ENCODE data around the gene CHRM1.

The CHRM1 gene

GRCh38 chr11:62931499-62932278, 10.5 kb upstream of the CHRM1 start:
- H3K4me3 Mint-ChIP-seq: no peak overlapping the region
- peaks cover 37% of the 10 kb centered on the region for H3K27me3 Mint-ChIP-seq
- peaks cover 4% of the 10 kb centered on the region for H3K4me1 Mint-ChIP-seq
- no peak overlapping the region for H3K27ac Mint-ChIP-seq
- no peaks in the 10 kb centered on the region for H3K9me3 Mint-ChIP-seq
- no peaks in the 10 kb centered on the region for H3K36me3 Mint-ChIP-seq

GRCh38 chr11:62930666-62931065, 9.5 kb upstream of the CHRM1 start:
- no peaks in the 10 kb centered on the region for H3K9me3 Mint-ChIP-seq
- no peaks in the 10 kb centered on the region for H3K36me3 Mint-ChIP-seq
- H3K27ac Mint-ChIP-seq: no peak overlapping the region
- H3K27me3 Mint-ChIP-seq: peaks cover 44% of the 10 kb centered on the region
- peaks cover 12% of the 10 kb centered on the region for H3K4me1 Mint-ChIP-seq
- H3K4me3 Mint-ChIP-seq: no peak overlapping the region

- Mint-ChIP-seq H3K4me3 (no peak overlapping the region), H3K27me3 (peaks cover 49% of the 10 kb centered on the region), H3K9me3 (no peaks in the 10 kb centered on the region), H3K36me3 (no peaks in the 10 kb centered on the region), H3K27ac (no peak overlapping the region), H3K4me1 (peaks cover 17% of the 10 kb centered on the region)
These were observed 9.0 kb upstream of the CHRM1 start for GRCh38 chr11:62930157-62930556.

- no peaks in the 10 kb centered on the region for H3K9me3 Mint-ChIP-seq
- H3K4me1 Mint-ChIP-seq: peaks cover 25% of the 10 kb centered on the region
- H3K4me3 Mint-ChIP-seq: no peak overlapping the region
- H3K36me3 Mint-ChIP-seq: no peaks in the 10 kb centered on the region
- peaks cover 53% of the 10 kb centered on the region for H3K27me3 Mint-ChIP-seq
- H3K27ac Mint-ChIP-seq: no peak overlapping the region
These were observed 6.8 kb upstream of the CHRM1 start for GRCh38 chr11:62928011-62928410.

GRCh38 chr11:62926680-62927455, 5.7 kb upstream of the CHRM1 start:
- no peaks in the 10 kb centered on the region for H3K9me3 Mint-ChIP-seq

GRCh38 chr11:62925745-62926679, 4.8 kb upstream of the CHRM1 start:
- H3K9me3 Mint-ChIP-seq: no peaks in the 10 kb centered on the region
- peaks cover 48% of the 10 kb centered on the region for H3K27me3 Mint-ChIP-seq
- H3K27ac Mint-ChIP-seq: no peak overlapping the region

More at GRCh38 chr11:62926680-62927455, 5.7 kb upstream of the CHRM1 start:
- peaks cover 54% of the 10 kb centered on the region for H3K27me3 Mint-ChIP-seq
- H3K4me1 Mint-ChIP-seq: peaks cover 31% of the 10 kb centered on the region
- H3K27ac Mint-ChIP-seq: no peak overlapping the region
- H3K4me3 Mint-ChIP-seq: no peak overlapping the region
- H3K36me3 Mint-ChIP-seq: no peaks in the 10 kb centered on the region

GRCh38 chr11:62925308-62925707, 4.1 kb upstream of the CHRM1 start:
- H3K36me3 Mint-ChIP-seq: no peaks in the 10 kb centered on the region
- peak overlapping the region; percentile 59 for H3K4me3 Mint-ChIP-seq
- H3K27me3 Mint-ChIP-seq: peaks cover 48% of the 10 kb centered on the region
- H3K9me3 Mint-ChIP-seq: no peaks in the 10 kb centered on the region
- peaks cover 31% of the 10 kb centered on the region for H3K4me1 Mint-ChIP-seq
- no peak overlapping the region for H3K27ac Mint-ChIP-seq

More at GRCh38 chr11:62925745-62926679, 4.8 kb upstream of the CHRM1 start:
- Mint-ChIP-seq H3K4me1 (peaks cover 31% of the 10 kb centered on the region), H3K36me3 (no peaks in the 10 kb centered on the region), H3K4me3 (peak overlapping the region; percentile 59)

GRCh38 chr11:62923601-62924411, 2.6 kb upstream of the CHRM1 start:
- no peaks in the 10 kb centered on the region for H3K36me3 Mint-ChIP-seq

GRCh38 chr11:62922653-62923431, 1.7 kb upstream of the CHRM1 start:
- no peaks in the 10 kb centered on the region for H3K9me3 Mint-ChIP-seq
- no peak overlapping the region for H3K27ac Mint-ChIP-seq
- H3K36me3 Mint-ChIP-seq: no peaks in the 10 kb centered on the region
- peaks cover 31% of the 10 kb centered on the region for H3K4me1 Mint-ChIP-seq
- peak overlapping the region; percentile 56 for H3K4me3 Mint-ChIP-seq
- H3K27me3 Mint-ChIP-seq: peaks cover 27% of the 10 kb centered on the region

More at GRCh38 chr11:62923601-62924411, 2.6 kb upstream of the CHRM1 start:
- Mint-ChIP-seq H3K4me1 (peaks cover 31% of the 10 kb centered on the region), H3K4me3 (peak overlapping the region; percentile 80), H3K27me3 (peaks cover 35% of the 10 kb centered on the region), H3K9me3 (no peaks in the 10 kb centered on the region), H3K27ac (peak overlapping the region; percentile 77)

GRCh38 chr11:62922189-62922589, 1.0 kb upstream of the CHRM1 start:
- H3K27me3 Mint-ChIP-seq: peaks cover 22% of the 10 kb centered on the region

GRCh38 chr11:62921573-62922188, 518 bp upstream of the CHRM1 start:
- Mint-ChIP-seq H3K36me3 (no peaks in the 10 kb centered on the region), H3K9me3 (no peaks in the 10 kb centered on the region), H3K4me1 (peaks cover 27% of the 10 kb centered on the region), H3K27me3 (peaks cover 20% of the 10 kb centered on the region), H3K27ac (no peak overlapping the region), H3K4me3 (no peak overlapping the region)

More at GRCh38 chr11:62922189-62922589, 1.0 kb upstream of the CHRM1 start:
- Mint-ChIP-seq H3K27ac (no peak overlapping the region), H3K36me3 (no peaks in the 10 kb centered on the region), H3K4me1 (peaks cover 27% of the 10 kb centered on the region), H3K9me3 (no peaks in the 10 kb centered on the region), H3K4me3 (peak overlapping the region; percentile 56)

GRCh38 chr11:62919898-62920640, 1.1 kb downstream of the CHRM1 start:
- Mint-ChIP-seq H3K27me3 (peaks cover 9% of the 10 kb centered on the region), H3K27ac (no peak overlapping the region), H3K4me1 (peaks cover 13% of the 10 kb centered on the region)

GRCh38 chr11:62919476-62919875, 1.7 kb downstream of the CHRM1 start:
- H3K36me3 Mint-ChIP-seq: no peaks in the 10 kb centered on the region
- no peaks in the 10 kb centered on the region for H3K9me3 Mint-ChIP-seq
- H3K4me3 Mint-ChIP-seq: no peak overlapping the region
- H3K4me1 Mint-ChIP-seq: peaks cover 13% of the 10 kb centered on the region
- H3K27ac Mint-ChIP-seq: no peak overlapping the region
- peaks cover 9% of the 10 kb centered on the region for H3K27me3 Mint-ChIP-seq

More at GRCh38 chr11:62919898-62920640, 1.1 kb downstream of the CHRM1 start:
- H3K36me3 Mint-ChIP-seq: no peaks in the 10 kb centered on the region
- no peaks in the 10 kb centered on the region for H3K9me3 Mint-ChIP-seq
- H3K4me3 Mint-ChIP-seq: no peak overlapping the region
